Measurements from ENCODE around the gene PRM2.

The PRM2 gene

DNA sequence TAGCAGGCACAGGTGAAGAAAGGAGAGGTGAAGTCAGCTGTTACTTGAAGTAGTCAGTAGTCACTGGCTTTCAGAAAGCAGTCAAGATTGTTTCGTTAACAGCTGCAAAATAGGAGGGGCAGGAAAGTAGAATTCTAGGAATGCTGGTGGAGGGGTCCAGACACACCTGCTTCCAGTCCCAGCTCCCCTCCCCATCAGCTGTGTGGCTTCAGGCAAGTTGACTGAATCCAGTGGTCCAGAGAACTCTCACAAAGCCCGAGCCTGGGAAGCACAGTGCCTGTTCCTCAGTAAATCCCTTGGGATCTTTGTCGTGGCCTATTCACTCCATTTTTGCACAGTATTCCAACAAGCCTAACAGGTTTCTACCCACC, 15.7 kb downstream of the PRM2 start:
- DNase-seq (ENCODE audit: low read depth), result no peak

DNA sequence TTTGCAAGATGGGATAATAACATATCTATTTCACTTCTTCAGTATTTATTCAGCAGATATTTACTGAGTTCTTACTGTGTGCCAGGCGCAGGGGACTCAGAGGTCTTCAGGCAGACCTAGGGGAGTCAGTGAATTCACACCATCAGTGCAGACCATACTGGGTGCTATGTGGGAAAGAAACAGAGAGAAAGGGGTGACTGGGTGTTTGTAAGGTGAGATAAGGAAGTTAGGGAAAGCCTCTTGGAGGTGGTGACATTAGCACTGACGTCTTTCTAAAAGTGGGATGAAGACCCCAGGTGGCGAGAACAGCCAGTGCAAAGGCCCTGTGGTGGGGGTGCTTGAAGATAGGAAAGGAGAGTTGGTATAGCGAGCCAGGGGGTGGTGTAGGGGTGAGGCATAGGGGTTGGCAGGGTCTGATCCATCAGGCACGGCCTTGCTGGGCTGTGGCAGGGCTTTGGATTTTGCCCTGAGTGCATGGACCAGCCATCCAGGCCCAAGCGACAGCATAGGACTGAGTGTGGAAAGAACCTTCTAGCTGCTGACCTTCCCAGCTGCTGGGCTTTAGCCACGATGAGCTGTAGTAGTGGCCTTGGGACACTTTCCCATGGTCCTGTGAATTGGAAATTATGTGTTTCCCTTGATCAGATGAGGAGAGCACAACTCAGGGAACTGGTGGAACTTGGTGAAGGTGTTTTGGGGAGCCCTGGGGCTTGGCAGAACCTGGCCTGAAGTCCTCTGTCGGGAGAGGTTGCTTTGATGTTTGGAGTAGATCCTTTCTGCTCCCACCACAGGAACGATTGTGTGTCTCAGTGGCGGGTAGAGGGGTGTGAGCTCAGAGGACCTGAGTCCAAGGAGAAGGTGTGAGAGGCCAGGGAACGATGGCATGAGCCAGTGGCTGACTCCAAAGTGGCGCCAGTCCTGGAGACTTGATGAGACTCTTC, 16.4 kb downstream of the PRM2 start:
- no peak for DNase-seq (ENCODE audit: low read depth)

DNA sequence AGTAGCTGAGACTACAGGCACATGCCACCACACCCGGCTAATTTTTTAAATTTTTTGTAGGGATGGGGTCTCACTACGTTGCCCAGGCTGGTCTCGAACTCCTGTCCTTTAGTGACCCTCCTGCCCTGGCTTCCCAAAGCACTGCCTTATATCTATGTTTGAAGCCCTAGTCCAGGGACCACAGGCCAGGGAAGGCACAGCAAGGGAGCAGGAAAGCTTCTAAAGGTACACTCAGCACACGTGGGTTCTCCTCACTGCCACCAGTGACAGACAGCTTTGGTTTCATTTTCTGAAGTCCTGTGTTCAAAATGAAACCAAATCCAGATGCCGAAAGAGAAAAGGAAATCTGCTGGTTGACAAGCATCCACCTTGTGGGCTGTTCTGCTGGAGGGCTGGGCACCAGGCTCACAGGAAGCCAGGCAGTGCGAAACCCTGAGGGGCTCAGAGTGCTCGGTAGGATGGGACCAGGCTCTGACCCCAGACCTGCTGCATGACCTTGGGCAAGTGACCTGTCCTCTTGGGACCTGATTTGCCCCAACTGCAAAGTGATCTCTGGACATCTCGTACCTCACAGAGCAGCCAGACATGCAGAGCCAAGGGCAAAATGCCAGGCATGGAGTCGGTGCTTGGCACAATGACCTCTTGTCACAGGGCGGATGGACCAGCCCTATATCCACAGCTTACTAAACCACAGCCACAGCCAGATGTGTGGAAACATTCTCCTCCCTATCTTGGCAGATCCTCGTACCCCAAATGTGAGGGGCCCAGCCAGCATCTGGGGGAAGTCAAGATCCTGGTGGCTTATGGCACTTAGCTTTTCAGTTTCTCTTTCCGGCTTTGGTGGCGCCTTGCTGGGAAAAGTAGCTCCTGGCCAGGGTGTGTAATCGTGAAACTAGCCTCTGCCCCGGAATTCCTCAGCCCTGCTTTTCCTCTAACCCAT, 17.5 kb downstream of the PRM2 start:
- DNase-seq (ENCODE audit: low read depth), result no peak

DNA sequence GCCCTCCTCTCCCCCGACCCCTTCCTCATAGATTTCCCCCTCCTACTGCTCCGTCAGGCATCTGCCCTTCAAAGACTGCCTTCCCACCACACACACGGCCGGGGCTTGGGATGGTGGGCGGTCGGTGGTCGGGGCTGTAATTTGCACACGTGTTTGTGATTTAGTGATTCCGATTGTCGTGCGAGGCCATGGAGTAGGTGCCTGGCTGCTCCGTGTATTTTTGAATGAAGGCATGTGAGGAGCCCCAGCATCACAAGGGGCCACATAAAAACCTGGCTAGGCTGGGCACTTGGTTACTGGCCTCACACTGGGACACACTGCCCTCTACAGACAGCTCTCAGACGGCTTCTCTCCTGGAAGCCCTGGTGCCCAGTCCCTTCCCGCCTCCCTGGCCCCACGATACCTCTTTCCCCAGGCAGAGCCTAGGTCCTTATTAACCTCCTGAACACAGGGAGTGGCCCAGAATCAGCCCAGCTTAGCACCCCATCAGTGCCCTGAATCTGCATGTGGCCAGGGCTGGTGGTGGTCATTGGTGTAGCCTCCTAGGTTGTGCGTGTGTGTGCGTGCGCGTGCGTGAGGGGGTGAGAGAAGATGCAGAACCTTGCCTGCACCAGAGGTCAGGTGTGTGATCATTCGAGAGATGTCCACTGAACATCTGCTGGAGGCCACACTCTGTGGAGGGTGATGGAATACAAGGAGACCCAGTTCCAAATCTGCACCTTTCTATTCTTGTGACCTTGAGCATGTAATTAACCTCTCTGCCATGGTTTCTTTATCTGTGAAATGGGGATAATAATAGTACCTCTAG, 18.9 kb downstream of the PRM2 start:
- DNase-seq (ENCODE audit: low read depth), result peak; percentile 35

DNA sequence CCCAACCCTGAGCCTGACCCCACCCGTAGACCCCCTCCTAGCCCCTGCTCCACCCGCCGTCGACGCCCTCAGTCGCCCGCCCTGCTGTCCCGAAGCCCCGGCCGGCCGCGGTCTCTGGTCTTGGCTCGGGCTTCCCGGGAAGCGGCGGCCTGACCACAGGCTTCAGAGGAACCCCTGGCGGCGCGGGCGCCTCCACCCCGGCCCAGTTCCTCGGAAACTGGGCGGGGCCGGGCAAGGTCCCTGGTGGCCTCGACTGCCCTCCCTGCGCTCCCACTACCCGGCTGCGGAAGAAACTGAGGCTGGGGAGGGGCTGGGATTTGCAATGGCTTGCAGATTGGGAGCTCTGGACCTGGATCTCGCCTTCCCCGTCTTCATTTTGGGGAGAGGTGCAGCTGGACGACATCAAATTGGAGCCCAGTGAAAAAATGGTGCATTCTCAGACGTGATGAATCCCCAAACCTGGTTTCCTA, 19.6 kb downstream of the PRM2 start:
- no peak for DNase-seq (ENCODE audit: low read depth)

DNA sequence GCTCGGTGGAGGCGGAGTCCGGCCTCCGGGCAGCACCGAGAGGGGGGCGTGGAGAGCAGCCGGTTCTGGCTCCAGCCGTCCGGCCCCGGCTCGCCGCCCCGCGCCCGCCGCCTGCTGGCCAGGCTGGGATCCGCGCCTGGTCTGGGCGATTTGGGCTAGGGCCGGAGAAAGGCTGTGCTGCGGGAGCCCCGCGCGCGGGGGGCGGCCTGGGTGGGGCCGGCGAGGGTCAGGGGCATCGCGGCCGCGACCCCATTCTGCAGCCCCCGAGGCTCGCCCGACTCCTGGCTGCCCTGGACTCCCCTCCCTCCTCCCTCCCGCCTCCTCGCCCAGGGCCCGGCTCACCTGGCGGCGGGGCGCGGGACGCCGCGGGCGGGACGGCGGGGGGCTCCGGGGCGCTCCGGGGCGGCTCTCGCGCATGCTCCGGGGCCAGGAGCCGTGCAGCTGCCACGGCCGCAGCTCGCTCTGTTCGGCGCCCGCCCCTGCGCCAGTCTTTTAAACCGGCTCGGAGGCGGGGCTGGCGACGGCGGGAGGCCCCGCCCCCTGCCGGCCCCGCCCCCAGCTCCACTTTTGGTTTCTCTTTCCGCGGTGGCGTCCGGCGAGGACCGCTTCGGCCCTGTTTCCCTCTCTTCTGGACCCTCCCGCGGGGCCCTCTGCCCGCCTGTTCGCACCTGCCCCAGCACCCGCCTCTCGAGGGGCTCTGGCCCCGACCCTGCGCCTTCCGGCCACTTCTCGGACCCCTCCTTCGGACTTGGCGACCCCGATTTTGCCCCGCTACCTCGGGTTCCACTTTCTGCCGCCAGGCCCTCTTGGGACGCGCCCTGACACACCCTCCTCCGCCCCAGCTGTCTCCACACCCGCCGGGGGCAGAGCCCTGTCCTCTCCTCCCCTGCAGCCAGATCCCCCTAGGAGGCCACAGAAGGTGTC, 20.3 kb downstream of the PRM2 start, which contains the start of gene SOCS1:
Gene SOCS1 (minus strand): TSS at position 468 of the 924 bp plus-strand sequence. CDS start 726 bp downstream, outside the sequence.
- DNase-seq (ENCODE audit: low read depth), result peak; percentile 81

DNA sequence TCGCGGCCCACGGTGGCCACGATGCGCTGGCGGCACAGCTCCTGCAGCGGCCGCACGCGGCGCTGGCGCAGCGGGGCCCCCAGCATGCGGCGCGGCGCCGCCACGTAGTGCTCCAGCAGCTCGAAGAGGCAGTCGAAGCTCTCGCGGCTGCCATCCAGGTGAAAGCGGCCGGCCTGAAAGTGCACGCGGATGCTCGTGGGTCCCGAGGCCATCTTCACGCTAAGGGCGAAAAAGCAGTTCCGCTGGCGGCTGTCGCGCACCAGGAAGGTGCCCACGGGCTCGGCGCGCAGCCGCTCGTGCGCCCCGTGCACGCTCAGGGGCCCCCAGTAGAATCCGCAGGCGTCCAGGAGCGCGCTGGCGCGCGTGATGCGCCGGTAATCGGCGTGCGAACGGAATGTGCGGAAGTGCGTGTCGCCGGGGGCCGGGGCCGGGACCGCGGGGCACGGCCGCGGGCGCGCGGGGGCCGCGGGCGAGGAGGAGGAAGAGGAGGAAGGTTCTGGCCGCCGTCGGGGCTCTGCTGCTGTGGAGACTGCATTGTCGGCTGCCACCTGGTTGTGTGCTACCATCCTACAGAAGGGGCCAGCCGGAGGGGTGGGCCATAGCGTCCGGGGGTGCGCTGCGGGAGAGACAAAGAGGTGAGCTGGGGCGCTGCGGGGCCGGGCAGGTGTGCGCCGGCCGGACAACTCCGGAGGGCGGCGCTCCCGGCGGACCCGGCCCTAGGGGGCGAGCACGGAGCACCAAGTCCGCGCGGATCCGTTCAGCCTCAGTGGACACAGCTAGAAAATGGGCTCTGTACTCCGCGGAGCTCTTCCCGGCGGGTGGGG, 21.2 kb downstream of the PRM2 start:
- peak; percentile 33 for DNase-seq (ENCODE audit: low read depth)

DNA sequence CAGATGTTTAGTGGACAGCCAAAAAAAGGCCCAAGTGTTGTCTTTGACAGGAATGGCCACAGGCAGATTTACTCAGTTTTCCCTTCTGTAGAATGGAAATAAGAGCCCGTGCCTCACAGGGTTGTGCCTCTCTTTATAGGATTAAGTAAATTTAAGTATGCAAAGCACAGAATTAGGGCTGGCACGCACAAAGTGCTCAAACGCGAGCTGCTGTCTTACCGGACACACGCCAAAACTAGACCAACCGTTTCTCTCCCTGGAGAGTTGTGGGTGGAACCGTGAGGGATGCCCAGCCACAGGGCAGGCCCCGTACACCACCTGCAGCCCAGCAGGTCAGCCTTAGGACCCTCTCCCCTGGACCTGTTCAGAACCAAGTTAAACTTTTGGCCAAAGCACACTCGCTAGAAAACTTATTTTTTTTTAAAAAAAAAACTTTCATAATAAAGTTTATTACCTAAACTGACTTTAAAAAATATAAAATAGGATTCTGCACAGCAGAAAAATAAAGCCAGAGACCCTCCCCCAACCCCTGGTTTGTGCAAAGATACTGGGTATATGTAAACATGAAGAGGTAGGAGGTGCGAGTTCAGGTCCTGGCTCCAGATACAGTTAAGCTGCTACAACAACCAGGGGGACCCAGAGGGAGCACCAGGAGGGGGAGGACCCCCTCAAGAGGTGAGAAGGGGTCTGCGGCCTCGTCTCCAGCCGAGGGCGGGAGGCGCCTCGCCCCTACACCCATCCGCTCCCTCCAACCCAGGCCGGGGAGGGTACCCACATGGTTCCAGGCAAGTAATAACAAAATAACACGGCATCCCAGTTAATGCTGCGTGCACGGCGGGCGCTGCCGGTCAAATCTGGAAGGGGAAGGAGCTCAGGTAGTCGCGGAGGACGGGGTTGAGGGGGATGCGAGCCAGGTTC, 22.0 kb downstream of the PRM2 start:
- no peak for DNase-seq (ENCODE audit: low read depth)

DNA sequence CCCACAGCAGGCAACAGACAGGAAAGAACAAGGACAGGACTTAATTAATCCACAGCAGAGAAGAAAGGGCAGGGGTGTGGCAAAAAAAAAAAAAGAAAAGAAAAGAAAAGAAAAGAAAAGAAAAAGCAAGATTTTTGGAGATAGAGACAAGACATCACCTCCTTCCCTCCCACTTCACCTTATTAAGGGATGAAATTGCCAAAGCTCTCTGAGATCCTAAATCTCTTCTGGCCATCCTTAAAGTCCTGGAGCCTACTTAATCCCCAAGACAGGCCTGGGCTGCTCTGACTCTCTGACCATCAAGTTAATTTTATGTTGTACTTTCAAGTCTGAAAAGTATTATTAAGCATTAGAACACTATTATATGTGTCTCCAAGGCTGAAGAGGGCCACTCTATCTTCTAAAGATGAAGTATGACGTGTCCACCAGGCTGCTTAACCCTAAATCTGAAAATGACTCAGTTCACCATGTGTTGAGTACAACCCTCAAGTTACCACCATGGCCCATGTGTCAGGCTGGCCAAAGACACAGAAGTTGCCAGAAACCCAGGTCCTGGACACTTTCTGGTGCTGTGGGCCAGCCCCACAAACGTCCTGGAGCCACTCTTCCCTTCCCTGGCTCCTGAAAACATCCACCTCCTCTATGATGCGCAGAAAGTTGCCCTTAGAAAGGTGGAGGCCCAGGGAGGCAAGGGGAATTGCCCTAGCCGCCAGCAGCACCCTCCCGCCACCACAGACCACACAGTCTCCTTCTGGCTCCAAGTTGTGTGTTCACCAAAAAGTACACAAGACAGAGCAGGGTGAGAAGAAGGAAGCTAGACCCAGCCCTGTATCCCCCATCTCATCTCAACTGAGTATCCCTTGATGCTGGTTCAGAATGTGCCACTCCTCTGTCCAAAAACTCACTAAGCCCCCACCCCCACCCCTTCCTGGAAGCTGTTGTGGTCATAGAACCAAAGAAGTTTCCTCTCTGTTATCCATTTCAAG, 23.0 kb downstream of the PRM2 start:
- peak; percentile 28 for DNase-seq (ENCODE audit: low read depth)

DNA sequence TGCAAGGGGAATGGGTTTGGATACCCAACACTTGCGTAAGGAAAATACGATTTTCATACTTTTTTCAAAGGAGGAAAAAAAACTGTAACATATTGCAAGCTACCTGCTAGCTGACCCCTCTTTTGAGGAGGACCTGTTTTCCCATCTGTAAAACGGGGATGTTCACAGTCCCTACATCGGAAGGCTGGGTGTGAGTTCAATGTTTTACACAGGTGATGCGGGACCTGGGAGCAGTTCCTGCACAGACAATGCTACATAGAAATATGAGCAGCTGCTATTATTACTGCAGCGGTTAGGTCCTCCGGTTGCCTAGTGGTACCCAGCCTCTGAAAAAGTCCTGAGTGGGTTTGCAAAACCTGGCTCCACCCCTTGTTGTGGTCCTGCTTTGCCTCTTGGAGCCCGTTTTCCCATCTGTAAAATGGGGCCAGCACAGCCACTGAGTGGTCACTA, 23.8 kb downstream of the PRM2 start:
- no peak for DNase-seq (ENCODE audit: low read depth)

DNA sequence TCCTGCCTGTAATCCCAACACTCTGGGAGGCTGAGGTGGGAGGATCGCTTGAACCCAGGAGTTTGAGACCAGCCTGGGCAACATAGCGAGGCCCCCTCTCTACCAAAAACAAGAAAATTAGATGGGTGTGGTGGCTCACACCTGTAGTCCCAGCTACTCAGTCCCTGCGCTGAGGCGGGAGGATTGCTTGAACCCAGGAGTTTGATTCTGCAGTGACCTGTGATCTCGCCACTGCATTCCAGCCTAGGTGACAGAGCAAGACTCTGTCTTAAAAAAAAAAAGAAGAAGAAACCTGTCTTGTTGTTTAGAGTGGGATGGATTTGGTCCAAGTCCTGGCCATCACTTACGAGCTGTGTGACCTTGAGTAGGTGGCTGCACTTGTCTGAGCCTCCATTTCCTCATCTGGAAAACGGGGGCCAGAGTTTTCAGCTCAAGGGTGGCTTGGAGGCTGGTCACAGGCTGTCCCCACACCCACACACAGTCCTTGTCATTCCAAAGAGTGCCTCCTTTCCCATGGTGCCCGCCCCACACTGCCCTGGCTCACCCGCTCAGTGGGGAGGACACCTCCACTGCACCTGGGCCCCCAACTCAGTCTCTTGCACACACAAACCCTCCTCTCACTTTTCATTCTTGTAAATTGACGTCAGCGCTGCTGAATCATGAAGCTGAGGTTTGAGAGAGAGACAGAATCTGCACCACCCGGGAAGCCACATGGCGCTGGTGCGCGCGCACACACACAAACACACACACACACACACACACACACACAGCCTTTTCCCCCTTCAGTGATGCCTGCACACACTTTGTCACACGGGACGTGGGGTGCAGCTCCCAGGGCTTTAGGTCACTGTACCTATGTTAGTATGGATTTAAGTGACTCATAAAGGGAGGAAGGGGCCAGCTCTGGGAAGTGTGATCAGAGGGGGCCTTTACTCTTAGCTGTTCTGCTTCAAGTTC, 24.5 kb downstream of the PRM2 start:
- peak; percentile 62 for DNase-seq (ENCODE audit: low read depth)

DNA sequence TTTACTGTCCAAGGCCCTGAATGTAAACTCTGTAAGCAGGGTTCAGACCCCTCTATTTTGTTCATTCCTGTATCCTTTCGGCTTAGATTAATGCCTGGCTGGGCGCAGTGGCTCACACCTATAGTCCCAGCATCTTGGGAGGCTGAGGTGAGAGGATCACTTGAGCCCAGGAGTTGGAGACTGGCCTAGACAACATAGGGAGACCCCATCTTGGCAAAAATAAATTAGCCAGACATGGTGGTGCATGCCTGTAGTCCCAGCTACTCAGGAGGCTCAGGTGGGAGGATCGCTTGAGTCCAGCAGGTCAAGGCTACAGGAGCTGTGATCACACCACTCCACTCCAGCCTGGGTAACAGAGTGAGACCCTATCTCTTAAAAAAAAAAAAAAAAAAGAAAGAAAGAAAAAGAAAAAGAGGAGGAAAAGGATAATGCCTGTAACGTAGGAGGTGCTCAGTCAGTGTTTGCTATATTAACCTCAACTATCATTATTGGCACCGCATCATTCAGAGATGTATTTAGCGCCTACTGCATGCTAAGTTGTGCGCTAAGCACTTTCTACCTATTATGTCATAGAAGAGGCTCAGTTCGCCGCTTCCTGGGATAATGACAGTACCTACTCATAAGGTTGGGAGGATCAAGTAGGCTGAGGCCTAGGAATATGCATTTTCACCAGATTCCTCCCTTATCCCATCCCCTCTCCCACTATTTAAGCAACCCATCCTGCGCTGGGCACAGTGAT, 25.3 kb downstream of the PRM2 start:
- DNase-seq (ENCODE audit: low read depth), result no peak

DNA sequence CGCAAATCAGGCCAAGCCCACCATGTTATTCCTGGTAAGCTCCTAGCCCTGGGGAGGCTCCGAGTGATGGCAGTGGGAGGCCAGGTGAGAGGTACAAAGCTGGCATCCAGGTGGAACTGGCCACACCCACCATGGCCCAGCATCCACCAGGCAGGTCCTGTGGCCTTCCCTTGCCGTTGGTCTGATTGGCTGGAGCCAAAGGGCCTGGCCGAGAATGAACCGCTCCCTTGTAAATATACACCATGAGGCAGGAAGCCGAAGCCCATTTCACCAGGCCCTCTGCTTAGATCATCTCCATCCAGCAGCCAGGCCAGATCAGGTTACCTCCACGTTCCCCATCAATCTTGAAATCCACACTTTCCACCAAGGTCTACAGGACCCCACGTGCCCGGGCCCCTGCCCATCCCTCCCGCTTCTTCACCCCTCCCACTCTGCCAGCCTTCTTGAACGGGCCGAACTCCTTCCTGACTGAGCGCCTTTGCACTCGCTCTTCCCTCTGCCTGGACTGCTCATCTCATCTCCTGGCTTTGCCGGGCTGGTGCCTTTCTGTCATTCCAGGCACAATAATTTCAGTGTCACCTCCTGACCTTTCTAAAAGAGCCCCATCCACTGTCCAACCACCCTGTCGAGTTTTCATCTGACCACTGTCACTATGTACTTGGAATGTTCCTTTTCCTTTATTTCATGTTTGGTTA, 26.0 kb downstream of the PRM2 start:
- DNase-seq (ENCODE audit: low read depth), result no peak

DNA sequence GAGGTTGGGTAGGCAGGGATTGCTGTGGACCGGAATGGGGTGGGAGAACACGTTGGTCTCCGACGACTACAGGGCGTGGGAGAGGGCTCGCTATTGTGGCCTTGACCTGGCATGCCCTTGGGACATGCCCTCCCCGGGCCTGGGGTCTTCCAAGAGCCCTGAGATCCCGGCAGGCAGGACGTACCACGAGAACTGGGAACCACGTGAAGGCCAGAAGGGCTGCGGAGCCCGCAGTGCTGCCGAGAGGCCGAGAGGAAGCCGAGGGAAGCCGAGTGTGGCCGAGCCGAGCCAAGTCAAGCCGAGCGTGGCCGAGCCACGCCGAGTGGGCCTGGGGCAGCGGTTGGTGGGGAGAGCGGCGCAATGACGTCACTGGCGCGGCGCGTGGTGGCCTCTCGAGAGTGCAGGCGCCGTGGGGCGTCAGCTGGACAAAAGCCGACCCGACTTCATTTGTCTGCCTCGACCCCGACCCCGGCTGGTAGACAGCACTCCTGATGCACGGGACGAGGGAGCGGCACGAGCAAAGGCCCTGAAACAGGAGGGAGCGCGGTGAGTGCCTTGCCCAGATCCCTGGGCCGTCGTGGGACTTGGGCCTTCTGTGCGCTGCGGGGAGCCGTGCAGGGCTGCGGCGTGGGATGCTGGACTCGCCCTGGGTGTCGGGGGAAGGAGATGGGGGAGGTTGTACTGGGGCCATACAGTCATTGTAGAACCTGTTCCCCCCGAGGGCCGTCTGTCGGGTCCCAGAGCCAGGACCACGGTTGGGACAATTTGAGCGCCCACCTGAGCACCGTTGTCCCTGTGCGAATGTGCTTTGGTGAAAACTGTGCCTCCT, 26.8 kb downstream of the PRM2 start:
- DNase-seq (ENCODE audit: low read depth), result no peak
